ENCODE measurements around the gene GARIN5A.

DNA sequence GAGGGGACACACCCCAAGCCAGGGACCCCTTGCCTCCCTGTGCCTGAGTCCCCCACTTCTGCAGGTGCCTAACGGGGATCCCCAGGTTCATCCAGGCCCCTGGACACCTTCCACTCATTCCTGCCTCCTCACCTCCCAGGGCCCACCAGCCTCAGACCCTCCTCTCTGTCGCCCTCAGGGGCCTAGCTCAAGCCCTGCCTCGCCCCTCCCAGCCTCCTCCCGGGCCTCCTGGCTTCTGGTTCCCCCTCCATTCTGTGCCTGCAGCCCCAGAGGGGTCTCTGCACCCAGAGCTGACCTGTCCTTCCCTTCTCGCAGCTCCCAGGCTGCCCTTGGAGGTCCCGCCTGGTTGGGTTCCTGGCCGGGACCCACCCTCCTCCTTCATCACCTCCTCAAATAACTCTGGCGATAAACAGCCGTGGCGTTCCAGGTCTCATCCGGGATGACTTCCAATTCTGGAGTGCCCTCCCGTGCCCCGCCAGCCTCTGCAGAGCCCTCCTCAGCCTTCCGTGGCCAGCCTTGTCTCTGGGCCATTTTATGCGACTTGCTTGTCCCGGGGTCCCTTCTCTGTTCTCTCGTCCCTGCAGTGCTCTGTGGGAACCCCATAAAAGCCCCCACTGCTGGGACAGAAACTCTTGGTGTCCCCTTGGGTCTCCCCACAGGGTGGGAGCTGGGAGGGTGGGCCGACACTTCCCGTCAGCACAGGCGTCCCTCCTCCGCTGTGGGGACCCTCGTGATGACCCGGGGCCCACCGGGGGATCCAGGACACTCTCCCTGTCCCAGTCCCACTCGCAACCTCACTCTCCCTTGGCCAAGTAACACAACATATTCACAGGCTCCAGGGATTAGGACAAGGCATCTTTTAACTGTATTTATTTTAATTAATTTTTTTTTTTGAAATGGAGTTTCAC lies 25.2 kb upstream of the GARIN5A start:
- TF ChIP-seq, protein P1, sequence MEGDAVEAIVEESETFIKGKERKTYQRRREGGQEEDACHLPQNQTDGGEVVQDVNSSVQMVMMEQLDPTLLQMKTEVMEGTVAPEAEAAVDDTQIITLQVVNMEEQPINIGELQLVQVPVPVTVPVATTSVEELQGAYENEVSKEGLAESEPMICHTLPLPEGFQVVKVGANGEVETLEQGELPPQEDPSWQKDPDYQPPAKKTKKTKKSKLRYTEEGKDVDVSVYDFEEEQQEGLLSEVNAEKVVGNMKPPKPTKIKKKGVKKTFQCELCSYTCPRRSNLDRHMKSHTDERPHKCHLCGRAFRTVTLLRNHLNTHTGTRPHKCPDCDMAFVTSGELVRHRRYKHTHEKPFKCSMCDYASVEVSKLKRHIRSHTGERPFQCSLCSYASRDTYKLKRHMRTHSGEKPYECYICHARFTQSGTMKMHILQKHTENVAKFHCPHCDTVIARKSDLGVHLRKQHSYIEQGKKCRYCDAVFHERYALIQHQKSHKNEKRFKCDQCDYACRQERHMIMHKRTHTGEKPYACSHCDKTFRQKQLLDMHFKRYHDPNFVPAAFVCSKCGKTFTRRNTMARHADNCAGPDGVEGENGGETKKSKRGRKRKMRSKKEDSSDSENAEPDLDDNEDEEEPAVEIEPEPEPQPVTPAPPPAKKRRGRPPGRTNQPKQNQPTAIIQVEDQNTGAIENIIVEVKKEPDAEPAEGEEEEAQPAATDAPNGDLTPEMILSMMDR (optimal IDR thresholded peaks at IDR 0.05 in 1 of 3, IDR thresholded peaks at IDR 0.05 in 1 of 3, conservative IDR thresholded peaks at IDR 0.05 in 1 of 3; ENCODE audit: extremely low read depth in 1 of 3, insufficient read depth in 2 of 3, low read length in 3 of 3): no peak
- no peak for TF ChIP-seq EZH2 (IDR thresholded peaks at IDR 0.05; ENCODE audit: low read length)
